Activated T-cell treated with anti-CD3 and anti-CD28 coated beads, Interleukin-2, amount 50 U/mL, for 24 hours (primary cell): ENCODE measurements around the gene CCDC8.

Experiments
- DNase-seq: peaks from one replicate; pipeline ENCODE4 v3.0.0-alpha.2; 2020
- H3K27ac Mint-ChIP-seq: 2 replicates; pipeline ENCODE4 v1.8.0; 2020; ENCODE audit warnings: mild to moderate bottlenecking, mixed read lengths
- H3K27me3 Mint-ChIP-seq: 2 replicates; pipeline ENCODE4 v1.8.0; 2020; ENCODE audit warnings: mixed read lengths
- H3K36me3 Mint-ChIP-seq: 2 replicates; pipeline ENCODE4 v1.8.0; 2020; ENCODE audit warnings: low read depth, mixed read lengths
- H3K4me1 Mint-ChIP-seq: 2 replicates; pipeline ENCODE4 v1.8.0; 2020; ENCODE audit warnings: low read depth, mixed read lengths
- H3K4me3 Mint-ChIP-seq: 2 replicates; pipeline ENCODE4 v1.8.0; 2020; ENCODE audit warnings: mild to moderate bottlenecking, moderate library complexity, mixed read lengths
- H3K9me3 Mint-ChIP-seq: 2 replicates; pipeline ENCODE4 v1.8.0; 2020; ENCODE audit warnings: mixed read lengths

CCDC8 gene

GRCh38 chr19:46372901-46373490 is 40.4 kb downstream of the CCDC8 start:
- peak; percentile 28 for DNase-seq
- no peak overlapping the region for H3K27ac Mint-ChIP-seq
- H3K4me1 Mint-ChIP-seq, result peaks cover 33% of the 10 kb centered on the region
- no peak overlapping the region for H3K4me3 Mint-ChIP-seq
- H3K36me3 Mint-ChIP-seq, result peaks cover 80% of the 10 kb centered on the region
- no peaks in the 10 kb centered on the region for H3K9me3 Mint-ChIP-seq
- H3K27me3 Mint-ChIP-seq, result no peaks in the 10 kb centered on the region

GRCh38 chr19:46371371-46371901 is 41.9 kb downstream of the CCDC8 start:
- peak; percentile 33 for DNase-seq
- H3K27me3 Mint-ChIP-seq, result no peaks in the 10 kb centered on the region
- peaks cover 80% of the 10 kb centered on the region for H3K36me3 Mint-ChIP-seq
- no peak overlapping the region for H3K4me3 Mint-ChIP-seq
- peaks cover 39% of the 10 kb centered on the region for H3K4me1 Mint-ChIP-seq
- H3K27ac Mint-ChIP-seq, result peak overlapping the region; percentile 50
- H3K9me3 Mint-ChIP-seq, result no peaks in the 10 kb centered on the region

GRCh38 chr19:46369817-46370216 is 43.5 kb downstream of the CCDC8 start:
- Mint-ChIP-seq H3K4me1 (peaks cover 42% of the 10 kb centered on the region), H3K4me3 (no peak overlapping the region), H3K36me3 (peaks cover 79% of the 10 kb centered on the region), H3K27ac (no peak overlapping the region), H3K9me3 (no peaks in the 10 kb centered on the region), H3K27me3 (no peaks in the 10 kb centered on the region)
- peak; percentile 17 for DNase-seq

GRCh38 chr19:46368116-46368515 is 45.2 kb downstream of the CCDC8 start:
- Mint-ChIP-seq H3K27me3 (no peaks in the 10 kb centered on the region), H3K36me3 (peaks cover 84% of the 10 kb centered on the region), H3K4me1 (peaks cover 47% of the 10 kb centered on the region), H3K9me3 (no peaks in the 10 kb centered on the region), H3K27ac (no peak overlapping the region), H3K4me3 (no peak overlapping the region)
- DNase-seq, result peak; percentile 19

- Mint-ChIP-seq H3K27me3 (no peaks in the 10 kb centered on the region), H3K36me3 (peaks cover 79% of the 10 kb centered on the region), H3K9me3 (no peaks in the 10 kb centered on the region), H3K27ac (no peak overlapping the region), H3K4me3 (no peak overlapping the region), H3K4me1 (peaks cover 44% of the 10 kb centered on the region)
- DNase-seq, result no peak
Observed at GRCh38 chr19:46367426-46367825, 45.9 kb downstream of the CCDC8 start.

GRCh38 chr19:46366620-46367292 is 46.6 kb downstream of the CCDC8 start:
- no peak for DNase-seq
- Mint-ChIP-seq H3K36me3 (peaks cover 77% of the 10 kb centered on the region), H3K9me3 (no peaks in the 10 kb centered on the region), H3K27ac (peak overlapping the region; percentile 18), H3K4me1 (peaks cover 42% of the 10 kb centered on the region), H3K27me3 (no peaks in the 10 kb centered on the region), H3K4me3 (no peak overlapping the region)

- Mint-ChIP-seq H3K9me3 (no peaks in the 10 kb centered on the region), H3K4me3 (no peak overlapping the region), H3K27ac (no peak overlapping the region), H3K4me1 (peaks cover 41% of the 10 kb centered on the region), H3K36me3 (peaks cover 73% of the 10 kb centered on the region), H3K27me3 (no peaks in the 10 kb centered on the region)
- DNase-seq, result no peak
Observed at GRCh38 chr19:46365561-46365960, 47.8 kb downstream of the CCDC8 start.

- no peak overlapping the region for H3K4me3 Mint-ChIP-seq
- H3K27me3 Mint-ChIP-seq, result no peaks in the 10 kb centered on the region
- no peaks in the 10 kb centered on the region for H3K9me3 Mint-ChIP-seq
- DNase-seq, result no peak
- H3K4me1 Mint-ChIP-seq, result peaks cover 41% of the 10 kb centered on the region
- no peak overlapping the region for H3K27ac Mint-ChIP-seq
- H3K36me3 Mint-ChIP-seq, result peaks cover 79% of the 10 kb centered on the region
Observed at GRCh38 chr19:46364359-46364758, 49.0 kb downstream of the CCDC8 start.

GRCh38 chr19:46361915-46362314 is 51.4 kb downstream of the CCDC8 start:
- Mint-ChIP-seq H3K4me1 (peaks cover 42% of the 10 kb centered on the region), H3K27ac (no peak overlapping the region), H3K4me3 (peak overlapping the region; percentile 14), H3K9me3 (no peaks in the 10 kb centered on the region), H3K27me3 (no peaks in the 10 kb centered on the region), H3K36me3 (peaks cover 82% of the 10 kb centered on the region)
- no peak for DNase-seq
